ENCODE data around the gene CSE1L.
"Not testable (repeated sequence)": the region's sequence is repeated elsewhere in the genome, so short reads cannot be mapped to it uniquely, and the experiment has no call there.

CSE1L gene

GRCh38 chr20:49123982-49124381, 77.9 kb downstream of the CSE1L start:
- DNase-seq = no peak

GRCh38 chr20:49132995-49133478, 86.9 kb downstream of the CSE1L start:
- peak; percentile 81 for DNase-seq

GRCh38 chr20:49133571-49133970, 87.5 kb downstream of the CSE1L start:
- no peak for DNase-seq

GRCh38 chr20:49134797-49135196, 88.7 kb downstream of the CSE1L start:
- not testable (repeated sequence) for DNase-seq

GRCh38 chr20:49136817-49137571, 90.9 kb downstream of the CSE1L start:
- DNase-seq = no peak

GRCh38 chr20:49138431-49138830, 92.3 kb downstream of the CSE1L start:
- no peak for DNase-seq

GRCh38 chr20:49140411-49140810, 94.3 kb downstream of the CSE1L start:
- DNase-seq = no peak

GRCh38 chr20:49140834-49141233, 94.7 kb downstream of the CSE1L start:
- DNase-seq = no peak

Data from midbrain (tissue), 1 donor.